Upper lobe of left lung (tissue), 6 donors: ENCODE measurements around the gene FAM3C. TPM values are rescaled to one million over a fixed set of nuclear protein-coding genes. Genes with fewer than 3 reads are reported as not detected.
A peak's percentile ranks its signal among the peaks of the same experiment; 100 is the strongest.

Experiments
- ATAC-seq, 2 donors: fragments of 200-7000 bp; cut with Tn5 transposase; one replicate each; pipeline ENCODE4 v1.9.1; 2022; ENCODE audit warnings: mild to moderate bottlenecking in 2 of 2, moderate library complexity in 2 of 2; ENCODE audit not compliant: low FRiP score in 2 of 2
- DNase-seq, 2 donors: peaks; one replicate each; pipeline ENCODE4 v3.0.0-alpha.2; 2019 to 2020
- H3K27ac ChIP-seq, 4 donors: fragments of 200-600 bp; sonication (generic); one replicate each; pipeline ENCODE4 v1.5.1; 2016 to 2019
- H3K27me3 ChIP-seq, 4 donors: fragments of 200-600 bp; sonication (generic); one replicate each; pipeline ENCODE4 v1.5.1; 2017 to 2019
- H3K36me3 ChIP-seq, 4 donors: fragments of 200-600 bp; sonication (generic); one replicate each; pipeline ENCODE4 v1.5.1; 2016 to 2019
- H3K4me1 ChIP-seq, 4 donors: fragments of 200-600 bp; sonication (generic); one replicate each; pipeline ENCODE4 v1.5.1; 2018 to 2019
- H3K4me3 ChIP-seq, 4 donors: fragments of 200-600 bp; sonication (generic); one replicate each; pipeline ENCODE4 v1.5.1; 2017 to 2019; ENCODE audit warnings: mild to moderate bottlenecking in 2 of 4, moderate library complexity in 1 of 4
- H3K9me3 ChIP-seq, 4 donors: fragments of 200-600 bp; sonication (generic); one replicate each; pipeline ENCODE4 v1.5.1; 2018 to 2019
- EP300 ChIP-seq, 4 donors: sonication (generic); formaldehyde crosslinking; IDR thresholded peaks; one replicate each; pipeline ENCODE4 v1.5.1; 2017; ENCODE audit warnings: antibody characterized with exemption in 4 of 4, control low read depth in 2 of 4
- POLR2A ChIP-seq, 4 donors: fragments of 450-650 bp; IDR thresholded peaks; one replicate each; pipeline ENCODE4 v1.5.1; 2016 to 2017; ENCODE audit warnings: antibody characterized with exemption in 4 of 4, mild to moderate bottlenecking in 2 of 4
- POLR2AphosphoS5 ChIP-seq, 2 donors: sonication (generic); formaldehyde crosslinking; IDR thresholded peaks; one replicate each; pipeline ENCODE4 v1.5.1; 2017; ENCODE audit warnings: antibody characterized with exemption in 2 of 2
- WGBS, 2 donors: methylation state at CpG; one replicate each; pipeline ENCODE4 v1.1.5; 2017 to 2018; 5-methylcytosine and 5-hydroxymethylcytosine counted together
- total RNA-seq, 6 donors: library from RNA; depleted of rRNA in 4 of 6; stranded (reverse); fragments of >200 nt in 4 of 6; gene quantifications; one replicate each; pipeline versions ENCODE4 v1.1.0 to v1.2.1, GENCODE V29; 2016 to 2021
- TF ChIP-seq, protein P1 (sequence below), 6 experiments: fragments of 450-650 bp in 4 of 6; fragments of 200-600 bp in 2 of 6; sonication (generic) in 2 of 6; IDR thresholded peaks; one replicate each; pipeline ENCODE4 v1.5.1; 2016 to 2019; ENCODE audit warnings: antibody characterized with exemption in 6 of 6
- donor health status: DM: no; HTN: no; CAD: no; lungs with moderate emphysema.
- donor health status: DM: no; HTN: yes; CAD: no; lungs with severe emphysema.

Gene FAM3C
- total RNA-seq, 6 donors from 2014 or later: 10.5 to 65.7 (median 34.9) TPM

- WGBS, 2 donors: 57 to 75% methylated on average over 3 of the region's 3 CpGs
- no peak for DNase-seq
- no peak for ATAC-seq
- H3K27ac ChIP-seq: no peak overlapping the region
- no peaks in the 10 kb centered on the region for H3K4me1 ChIP-seq
- no peaks in the 10 kb centered on the region for H3K27me3 ChIP-seq
- no peaks in the 10 kb centered on the region for H3K9me3 ChIP-seq
- no peak for TF ChIP-seq POLR2AphosphoS5 (IDR thresholded peaks at IDR 0.05)
- TF ChIP-seq, protein P1, sequence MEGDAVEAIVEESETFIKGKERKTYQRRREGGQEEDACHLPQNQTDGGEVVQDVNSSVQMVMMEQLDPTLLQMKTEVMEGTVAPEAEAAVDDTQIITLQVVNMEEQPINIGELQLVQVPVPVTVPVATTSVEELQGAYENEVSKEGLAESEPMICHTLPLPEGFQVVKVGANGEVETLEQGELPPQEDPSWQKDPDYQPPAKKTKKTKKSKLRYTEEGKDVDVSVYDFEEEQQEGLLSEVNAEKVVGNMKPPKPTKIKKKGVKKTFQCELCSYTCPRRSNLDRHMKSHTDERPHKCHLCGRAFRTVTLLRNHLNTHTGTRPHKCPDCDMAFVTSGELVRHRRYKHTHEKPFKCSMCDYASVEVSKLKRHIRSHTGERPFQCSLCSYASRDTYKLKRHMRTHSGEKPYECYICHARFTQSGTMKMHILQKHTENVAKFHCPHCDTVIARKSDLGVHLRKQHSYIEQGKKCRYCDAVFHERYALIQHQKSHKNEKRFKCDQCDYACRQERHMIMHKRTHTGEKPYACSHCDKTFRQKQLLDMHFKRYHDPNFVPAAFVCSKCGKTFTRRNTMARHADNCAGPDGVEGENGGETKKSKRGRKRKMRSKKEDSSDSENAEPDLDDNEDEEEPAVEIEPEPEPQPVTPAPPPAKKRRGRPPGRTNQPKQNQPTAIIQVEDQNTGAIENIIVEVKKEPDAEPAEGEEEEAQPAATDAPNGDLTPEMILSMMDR (IDR thresholded peaks at IDR 0.05): no peak
- no peak for TF ChIP-seq EP300 (IDR thresholded peaks at IDR 0.05)
- no peak for TF ChIP-seq POLR2A (IDR thresholded peaks at IDR 0.05)
- no peaks in the 10 kb centered on the region for H3K36me3 ChIP-seq
- no peak overlapping the region for H3K4me3 ChIP-seq
Measured at GRCh38 chr7:121420976-121421375, 24.9 kb upstream of the FAM3C start.

DNA sequence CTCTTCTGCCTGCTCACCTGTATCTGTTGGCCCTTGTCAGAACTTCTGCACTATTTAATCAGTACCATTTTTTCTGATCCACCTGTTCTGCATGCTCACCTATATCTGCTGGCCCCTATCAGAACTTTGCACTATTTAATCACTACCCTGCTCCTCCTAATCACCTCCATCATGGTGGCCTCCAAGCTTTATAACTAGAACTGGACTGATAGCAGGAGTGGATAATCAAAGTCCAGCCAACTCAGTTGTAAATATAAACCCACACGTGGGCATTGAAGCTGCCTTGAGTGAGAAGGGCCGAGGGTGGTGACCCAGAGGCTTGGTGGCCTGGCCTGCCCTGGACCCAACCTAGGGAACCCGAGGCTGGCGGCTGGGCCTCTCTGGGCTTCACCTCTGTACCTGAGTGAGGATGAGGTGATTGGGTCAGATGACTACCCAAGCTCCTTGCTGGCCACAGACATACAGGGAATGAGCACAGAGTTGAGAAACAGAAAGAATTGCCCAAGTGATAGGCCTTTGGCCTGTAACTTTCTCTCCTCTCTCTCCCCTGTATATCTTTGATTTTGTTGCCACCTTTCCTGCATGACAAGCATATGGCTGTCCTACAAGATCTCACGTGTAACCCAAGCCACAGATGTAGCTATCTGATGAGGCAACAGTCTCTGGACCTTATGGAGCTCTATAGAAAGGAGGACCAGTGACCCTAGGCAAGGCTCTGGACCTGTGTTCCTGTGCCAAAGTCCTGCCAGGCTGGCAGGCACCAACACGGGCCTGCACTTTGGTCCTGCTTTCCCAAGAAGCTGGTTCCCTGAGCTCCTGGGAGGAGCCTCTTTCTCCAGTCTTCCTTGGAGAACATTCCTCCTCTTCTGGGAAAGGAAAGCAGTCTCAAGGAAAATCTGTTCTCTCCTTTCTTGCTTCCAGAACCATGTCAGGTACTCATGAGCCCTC, 23.4 kb upstream of the FAM3C start:
- DNase-seq: peak in 1 of 2 donors; percentile 30
- TF ChIP-seq POLR2AphosphoS5 (IDR thresholded peaks at IDR 0.05) (no peak), POLR2A (IDR thresholded peaks at IDR 0.05) (no peak), EP300 (IDR thresholded peaks at IDR 0.05) (no peak)
- TF ChIP-seq, protein P1 (IDR thresholded peaks at IDR 0.05): no peak
- H3K4me1 ChIP-seq: no peaks in the 10 kb centered on the region
- no peaks in the 10 kb centered on the region for H3K36me3 ChIP-seq
- H3K9me3 ChIP-seq: no peaks in the 10 kb centered on the region
- WGBS, 2 donors: 50 to 81% methylated on average over 2 to 6 of the region's 6 CpGs
- no peaks in the 10 kb centered on the region for H3K27me3 ChIP-seq
- no peak overlapping the region for H3K27ac ChIP-seq
- ATAC-seq: no peak
- H3K4me3 ChIP-seq: no peak overlapping the region

DNA sequence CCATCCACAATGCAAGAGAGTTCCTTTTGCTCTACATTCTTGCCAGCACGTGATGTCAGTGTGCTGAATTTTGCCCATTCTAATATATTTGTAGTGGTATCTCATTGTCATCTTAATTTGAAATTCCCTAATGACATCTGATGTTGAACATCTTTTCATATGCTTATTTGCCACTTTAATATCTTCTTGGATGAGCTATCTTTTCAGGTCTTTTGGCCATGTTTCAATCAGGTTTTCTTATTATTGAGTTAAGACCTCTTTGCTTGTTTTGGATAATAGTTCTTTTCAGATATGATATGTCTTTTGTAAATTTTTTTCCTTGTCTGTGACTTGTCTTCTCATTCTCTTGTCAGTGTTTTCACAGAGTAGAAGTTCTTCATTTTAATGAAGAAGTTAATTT, 20.4 kb upstream of the FAM3C start:
- H3K27ac ChIP-seq: no peak overlapping the region
- no peaks in the 10 kb centered on the region for H3K9me3 ChIP-seq
- no peak overlapping the region for H3K4me3 ChIP-seq
- no peaks in the 10 kb centered on the region for H3K27me3 ChIP-seq
- no peak for ATAC-seq
- no peak for DNase-seq
- 75 to 89% methylated on average over 1 of the region's 1 CpG for WGBS, 2 donors
- no peaks in the 10 kb centered on the region for H3K36me3 ChIP-seq
- no peaks in the 10 kb centered on the region for H3K4me1 ChIP-seq
- TF ChIP-seq POLR2A (IDR thresholded peaks at IDR 0.05) (no peak), POLR2AphosphoS5 (IDR thresholded peaks at IDR 0.05) (no peak), EP300 (IDR thresholded peaks at IDR 0.05) (no peak)
- TF ChIP-seq, protein P1 (IDR thresholded peaks at IDR 0.05): no peak

DNA sequence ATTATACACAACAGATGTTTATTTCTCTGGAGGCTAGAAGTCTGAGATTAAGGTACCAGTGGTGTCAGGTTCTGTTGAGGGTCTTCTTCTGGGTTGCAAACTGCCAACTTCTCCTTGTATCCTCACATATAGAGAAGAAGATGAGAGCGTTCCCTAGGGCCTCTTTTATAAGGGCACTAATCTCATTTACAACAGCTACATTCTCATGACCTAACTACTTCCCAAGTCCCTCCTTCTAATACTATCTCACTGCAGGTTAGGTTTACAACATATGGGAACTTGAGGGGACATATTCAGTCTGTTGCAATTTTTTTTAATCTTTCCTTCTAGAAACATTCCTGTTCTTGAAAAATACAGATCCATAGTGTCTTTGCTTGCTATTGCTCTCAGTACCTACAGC, 18.3 kb upstream of the FAM3C start:
- ATAC-seq (no peak), DNase-seq (no peak)
- no peaks in the 10 kb centered on the region for H3K27me3 ChIP-seq
- no peak overlapping the region for H3K4me3 ChIP-seq
- no peaks in the 10 kb centered on the region for H3K4me1 ChIP-seq
- WGBS, 2 donors: 89 to 95% methylated on average over 1 of the region's 1 CpG
- H3K9me3 ChIP-seq: no peaks in the 10 kb centered on the region
- no peaks in the 10 kb centered on the region for H3K36me3 ChIP-seq
- H3K27ac ChIP-seq: no peak overlapping the region
- TF ChIP-seq, protein P1 (IDR thresholded peaks at IDR 0.05): no peak
- TF ChIP-seq POLR2A (IDR thresholded peaks at IDR 0.05) (no peak), POLR2AphosphoS5 (IDR thresholded peaks at IDR 0.05) (no peak), EP300 (IDR thresholded peaks at IDR 0.05) (no peak)
